Ascending aorta (tissue), 2 donors: ENCODE results near the gene APOL2. TPM values are rescaled to one million over a fixed set of nuclear protein-coding genes. Genes with fewer than 3 reads are reported as not detected.
"Not testable (repeated sequence)": the region's sequence is repeated elsewhere in the genome, so short reads cannot be mapped to it uniquely, and the experiment has no call there.

Source experiments
- DNase-seq, 2 donors: peaks; one replicate each; pipeline ENCODE4 v3.0.0-alpha.2; 2019; ENCODE audit warnings: low spot score in 2 of 2
- H3K27ac ChIP-seq, 2 donors: fragments of 200-600 bp; sonication (generic); one replicate each; pipeline ENCODE4 v1.5.1; 2016 to 2017; ENCODE audit warnings: mild to moderate bottlenecking in 1 of 2
- H3K27me3 ChIP-seq: fragments of 200-600 bp; sonication (generic); one replicate; pipeline ENCODE4 v1.5.1; 2017
- H3K36me3 ChIP-seq, 2 donors: fragments of 200-600 bp; sonication (generic); one replicate each; pipeline ENCODE4 v1.5.1; 2016
- H3K4me1 ChIP-seq, 2 donors: fragments of 200-600 bp; sonication (generic); one replicate each; pipeline ENCODE4 v1.5.1; 2016 to 2017; ENCODE audit warnings: mild to moderate bottlenecking in 1 of 2
- H3K4me3 ChIP-seq, 2 donors: fragments of 200-600 bp; sonication (generic); one replicate each; pipeline ENCODE4 v1.5.1; 2016 to 2017; ENCODE audit warnings: mild to moderate bottlenecking in 1 of 2
- H3K9me3 ChIP-seq, 2 donors: fragments of 200-600 bp; sonication (generic); one replicate each; pipeline ENCODE4 v1.5.1; 2016
- CTCF ChIP-seq, 3 experiments: fragments of 200-600 bp in 2 of 3; fragments of 450-650 bp in 1 of 3; sonication (generic) in 2 of 3; IDR thresholded peaks; one replicate each; pipeline ENCODE4 v1.5.1; 2016 to 2019; ENCODE audit warnings: antibody characterized with exemption in 3 of 3, mild to moderate bottlenecking in 1 of 3, moderate library complexity in 1 of 3
- intact Hi-C: fragments of 100-400 bp; cut with DNase I; formaldehyde crosslinking; loops from one replicate; pipeline ENCODE4 v1.15.1; 2023
- total RNA-seq: library from RNA; depleted of rRNA; stranded (reverse); fragments of >200 nt; gene quantifications from one replicate; pipeline ENCODE4 v1.1.0, GENCODE V29; 2016

The APOL2 gene
- total RNA-seq, 1 donor from 2014 or later, result 34.3 TPM

DNA sequence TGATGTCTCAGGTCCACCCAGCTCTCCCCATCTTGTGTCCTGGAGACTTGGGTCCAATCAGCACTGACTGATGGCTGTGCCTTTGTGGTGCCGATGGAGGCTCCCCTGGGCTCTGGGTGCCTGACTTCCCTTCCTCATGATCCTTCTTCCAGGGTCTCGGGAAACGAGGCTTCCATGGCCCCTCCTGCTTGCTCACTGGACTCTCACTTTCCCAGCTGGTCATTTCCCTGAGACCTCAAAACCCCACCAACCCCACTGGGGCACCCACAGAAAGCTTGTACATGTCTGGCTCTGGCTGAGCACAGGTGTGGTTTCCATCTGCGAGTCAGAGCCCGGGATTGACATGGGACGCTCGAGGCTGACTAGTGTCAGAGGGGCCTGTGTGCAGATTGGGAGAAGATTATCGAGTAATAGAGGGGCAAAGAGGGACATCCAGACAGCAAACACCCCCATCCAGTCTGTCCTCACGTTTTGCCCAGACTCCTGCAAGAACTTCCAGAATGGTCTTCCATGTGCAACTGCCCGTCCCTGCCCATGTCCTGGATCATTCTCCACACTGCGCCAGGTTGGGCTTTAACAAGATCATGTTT is 28.7 kb upstream of the APOL2 start:
- Histone ChIP-seq H3K27me3 (no peaks in the 10 kb centered on the region), H3K4me3 (no peak overlapping the region), H3K9me3 (no peaks in the 10 kb centered on the region), H3K4me1 (no peaks in the 10 kb centered on the region), H3K27ac (no peak overlapping the region), H3K36me3 (peaks cover 0 to 18% of the 10 kb centered on the region in 2 donors)
- DNase-seq, result peak in 1 of 2 donors; percentile 56
- intact Hi-C loops, result no loop called here
- no peak for TF ChIP-seq CTCF (IDR thresholded peaks at IDR 0.05)

GRCh38 chr22:36267058-36267457 is 27.7 kb upstream of the APOL2 start:
- Histone ChIP-seq H3K27me3 (no peaks in the 10 kb centered on the region), H3K36me3 (peaks cover 0 to 19% of the 10 kb centered on the region in 2 donors), H3K4me1 (no peaks in the 10 kb centered on the region), H3K4me3 (no peak overlapping the region), H3K9me3 (no peaks in the 10 kb centered on the region), H3K27ac (no peak overlapping the region)
- no peak for DNase-seq
- TF ChIP-seq CTCF (IDR thresholded peaks at IDR 0.05), result no peak
- intact Hi-C loops, result no loop called here

DNA sequence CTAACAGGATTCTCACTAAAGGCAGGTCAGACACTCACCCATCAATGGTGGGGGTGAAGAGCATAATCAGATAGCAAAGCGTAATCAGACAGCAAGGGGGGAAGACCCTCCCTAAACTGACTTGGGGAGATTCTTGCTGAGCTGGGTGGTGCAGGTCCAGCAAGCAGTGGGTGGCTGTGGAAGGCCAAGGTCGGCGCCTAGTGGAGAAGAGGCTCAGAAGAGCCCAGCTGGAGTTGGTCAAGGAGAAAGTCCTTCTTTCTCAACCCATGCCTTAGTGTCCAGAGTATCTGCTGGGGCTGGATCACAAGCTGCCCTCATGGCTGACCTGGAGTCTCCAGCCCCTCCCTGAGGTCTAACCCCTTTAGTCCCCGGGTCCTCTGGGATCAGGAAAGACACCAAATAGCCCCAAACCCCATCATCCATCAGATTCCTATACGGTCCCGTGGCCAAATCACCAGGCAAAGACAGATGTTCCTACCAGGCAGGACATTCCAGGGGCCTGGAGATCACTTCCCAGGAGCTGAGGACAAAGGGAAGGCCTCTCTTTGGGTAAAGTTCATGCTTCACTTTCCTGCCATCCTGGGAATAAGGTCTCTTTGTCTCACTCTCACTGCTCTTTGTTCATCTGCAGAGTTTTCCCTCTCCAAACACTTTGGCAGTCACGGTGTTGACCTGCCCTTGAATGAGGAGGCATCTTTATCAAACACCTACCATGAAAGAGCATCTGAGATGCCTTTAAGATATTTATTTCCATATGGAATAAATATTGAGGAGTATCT is 24.7 kb upstream of the APOL2 start:
- Histone ChIP-seq H3K27ac (peak overlapping the region; percentile 0 to 27), H3K36me3 (peaks cover 0 to 31% of the 10 kb centered on the region in 2 donors)
- H3K9me3 ChIP-seq, DNase-seq, intact Hi-C loops, H3K4me3 ChIP-seq, H3K27me3 ChIP-seq, H3K4me1 ChIP-seq: not testable (repeated sequence)

GRCh38 chr22:36263216-36263673 is 23.9 kb upstream of the APOL2 start:
- H3K9me3 ChIP-seq, H3K27me3 ChIP-seq, intact Hi-C loops, DNase-seq, H3K4me1 ChIP-seq, H3K4me3 ChIP-seq: not testable (repeated sequence)
- Histone ChIP-seq H3K27ac (peak overlapping the region in 1 of 2 donors; percentile 0), H3K36me3 (peaks cover 0 to 31% of the 10 kb centered on the region in 2 donors)

- DNase-seq, intact Hi-C loops, H3K4me3 ChIP-seq, H3K27ac ChIP-seq, H3K27me3 ChIP-seq, H3K4me1 ChIP-seq, H3K9me3 ChIP-seq: not testable (repeated sequence)
- peaks cover 0 to 31% of the 10 kb centered on the region in 2 donors for H3K36me3 ChIP-seq
Measured at GRCh38 chr22:36262307-36262706, 23.0 kb upstream of the APOL2 start.

- intact Hi-C loops, H3K9me3 ChIP-seq, DNase-seq, H3K27ac ChIP-seq, H3K4me3 ChIP-seq, H3K4me1 ChIP-seq, H3K27me3 ChIP-seq: not testable (repeated sequence)
- H3K36me3 ChIP-seq, result peaks cover 0 to 26% of the 10 kb centered on the region in 2 donors
Measured at GRCh38 chr22:36261675-36262074, 22.3 kb upstream of the APOL2 start.

- peaks cover 0 to 13% of the 10 kb centered on the region in 2 donors for H3K36me3 ChIP-seq
- no peaks in the 10 kb centered on the region for H3K27me3 ChIP-seq
- H3K9me3 ChIP-seq, result no peaks in the 10 kb centered on the region
- H3K4me1 ChIP-seq, result peaks cover 0 to 4% of the 10 kb centered on the region in 2 donors
- H3K4me3 ChIP-seq, result no peak overlapping the region
- H3K27ac ChIP-seq, result peak overlapping the region in 1 of 2 donors; percentile 50
- TF ChIP-seq CTCF (IDR thresholded peaks at IDR 0.05), result no peak
- intact Hi-C loops, result loop anchor here (5.0 kb wide), 1 partner anchor 57 kb away; the partner anchor contains the start of gene APOL4
- no peak for DNase-seq
Measured at GRCh38 chr22:36259615-36260300, 20.4 kb upstream of the APOL2 start.
